Uterus (tissue), 4 donors: Measurements from ENCODE around the gene ITGA11. TPM values are rescaled to one million over a fixed set of nuclear protein-coding genes. Genes with fewer than 3 reads are reported as not detected.

Source experiments
- DNase-seq, 2 donors: peaks; one replicate each; pipeline ENCODE4 v3.0.0-alpha.2; 2019 to 2020
- H3K27ac ChIP-seq, 2 donors: fragments of 200-600 bp; sonication (generic); 1 replicate in 1 of 2; 2 replicates in 1 of 2; pipeline ENCODE4 v1.5.1; 2016 to 2018
- H3K27me3 ChIP-seq, 2 donors: fragments of 200-600 bp; sonication (generic); one replicate each; pipeline ENCODE4 v1.5.1; 2018 to 2019; ENCODE audit warnings: control low read depth in 1 of 2
- H3K36me3 ChIP-seq, 2 donors: fragments of 200-600 bp; sonication (generic); one replicate each; pipeline ENCODE4 v1.5.1; 2019; ENCODE audit warnings: control low read depth in 1 of 2
- H3K4me1 ChIP-seq, 2 donors: fragments of 200-600 bp; sonication (generic); one replicate each; pipeline ENCODE4 v1.5.1; 2018 to 2019; ENCODE audit warnings: control low read depth in 1 of 2
- H3K4me3 ChIP-seq, 2 donors: fragments of 200-600 bp; sonication (generic); 1 replicate in 1 of 2; 2 replicates in 1 of 2; pipeline ENCODE4 v1.5.1; 2018 to 2019; ENCODE audit warnings: mild to moderate bottlenecking in 1 of 2
- H3K9me3 ChIP-seq, 2 donors: fragments of 200-600 bp; sonication (generic); one replicate each; pipeline ENCODE4 v1.5.1; 2019; ENCODE audit warnings: control low read depth in 1 of 2
- CTCF ChIP-seq, 4 experiments: fragments of 200-600 bp in 2 of 4; fragments of 450-650 bp in 2 of 4; sonication (generic) in 2 of 4; IDR thresholded peaks; one replicate each; pipeline ENCODE4 v1.5.1; 2016 to 2019; ENCODE audit warnings: antibody characterized with exemption in 4 of 4, mild to moderate bottlenecking in 2 of 4, moderate library complexity in 1 of 4
- POLR2A ChIP-seq, 2 donors: fragments of 450-650 bp; IDR thresholded peaks; one replicate each; pipeline ENCODE4 v1.6.1; 2016; ENCODE audit warnings: antibody characterized with exemption in 2 of 2, mild to moderate bottlenecking in 1 of 2, moderate library complexity in 1 of 2
- intact Hi-C: fragments of 100-400 bp; cut with DNase I; formaldehyde crosslinking; loops from one replicate; pipeline ENCODE4 v1.15.1; 2023; ENCODE audit warnings: low total_unique reads
- total RNA-seq, 4 donors: library from RNA; depleted of rRNA in 3 of 4; stranded (reverse); fragments of >200 nt in 3 of 4; gene quantifications; one replicate each; pipeline versions ENCODE4 v1.1.0 to v1.2.4, GENCODE V29; 2014 to 2023
- donor health status: DM: yes; HTN: yes; CAD: no.

The ITGA11 gene
- total RNA-seq, 4 donors from 2014 or later: 37.3 to 106 (median 61.1) TPM

DNA sequence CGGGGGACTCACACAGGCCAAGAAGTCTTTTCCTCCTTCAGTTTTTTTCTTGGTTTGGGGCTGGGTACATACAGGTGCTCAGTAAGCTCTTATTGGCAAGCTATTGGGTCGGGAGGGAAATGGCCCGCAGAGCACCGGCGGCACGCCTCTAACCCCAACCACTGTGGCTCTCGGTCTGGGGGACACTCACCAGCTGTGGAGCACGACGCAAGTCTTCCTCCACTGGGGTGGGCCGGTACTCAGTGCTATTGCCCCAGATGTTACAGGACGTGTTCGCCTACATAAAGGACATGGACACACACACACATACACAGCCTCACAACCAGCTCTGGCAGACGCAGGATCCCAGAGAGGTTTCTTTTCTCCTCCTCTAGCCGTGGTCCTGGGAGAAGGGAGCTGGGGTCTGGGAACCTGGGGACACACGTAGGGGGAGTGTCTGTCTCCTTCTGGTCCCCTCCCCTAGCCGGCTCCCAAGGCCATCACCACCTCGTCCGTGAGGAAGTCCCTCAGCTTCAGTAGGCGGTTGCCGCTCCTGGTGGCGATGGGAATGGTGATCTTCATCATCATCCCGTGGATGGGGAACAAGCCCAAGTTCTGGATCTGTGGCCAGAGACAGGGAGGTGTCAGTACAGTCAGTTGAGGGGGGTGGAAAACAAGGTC lies 121.0 kb downstream of the ITGA11 start:
- intact Hi-C loops: loop anchor here (10.0 kb wide), 1 partner anchor 364 kb away; no protein-coding TSS in a partner anchor
- Histone ChIP-seq H3K9me3 (no peaks in the 10 kb centered on the region), H3K4me1 (peaks cover 3% of the 10 kb centered on the region in 2 donors), H3K36me3 (no peaks in the 10 kb centered on the region), H3K4me3 (no peak overlapping the region), H3K27me3 (no peaks in the 10 kb centered on the region), H3K27ac (peak overlapping the region; percentile 71 to 75)
- DNase-seq: peak; percentile 17 to 18
- TF ChIP-seq CTCF (IDR thresholded peaks at IDR 0.05) (no peak), POLR2A (IDR thresholded peaks at IDR 0.05) (no peak)

DNA sequence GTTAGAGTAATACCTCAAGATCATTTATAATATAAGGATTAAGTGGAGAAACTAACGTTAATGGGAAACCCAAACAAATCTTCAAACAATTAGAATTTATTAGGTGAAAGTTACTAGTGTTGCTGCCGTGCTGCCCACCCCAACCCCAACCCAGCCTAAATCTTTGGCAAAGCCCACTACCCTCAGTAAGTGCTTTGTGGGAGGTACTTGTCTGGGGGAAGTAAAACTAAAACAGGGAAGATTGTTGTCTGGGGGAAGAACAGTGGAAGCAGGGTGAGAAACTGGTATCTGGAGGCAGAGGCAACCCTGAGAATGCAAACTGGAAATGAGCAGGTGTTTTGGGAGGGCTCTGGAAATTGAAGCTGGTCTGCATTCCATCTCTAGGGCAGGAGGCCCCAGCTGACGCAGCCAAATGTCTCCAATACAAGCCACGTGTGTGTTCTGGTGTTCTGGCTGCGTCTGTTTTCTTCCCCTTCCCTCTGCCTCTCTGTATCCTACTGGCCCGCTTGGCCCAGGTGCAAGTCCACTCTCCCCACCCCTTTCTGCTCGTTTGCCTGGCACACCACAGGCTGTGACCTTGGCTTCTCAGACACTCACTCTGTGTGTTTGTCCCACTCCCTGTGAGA lies 121.7 kb downstream of the ITGA11 start:
- intact Hi-C loops: loop anchor here (10.0 kb wide), 1 partner anchor 365 kb away; no protein-coding TSS in a partner anchor
- no peaks in the 10 kb centered on the region for H3K36me3 ChIP-seq
- peak; percentile 17 for DNase-seq

GRCh38 chr15:68309024-68309423 lies 122.9 kb downstream of the ITGA11 start:
- no peaks in the 10 kb centered on the region for H3K36me3 ChIP-seq
- no peak for DNase-seq
- H3K9me3 ChIP-seq: no peaks in the 10 kb centered on the region
- TF ChIP-seq POLR2A (IDR thresholded peaks at IDR 0.05) (no peak), CTCF (IDR thresholded peaks at IDR 0.05) (no peak)
- peaks cover 3% of the 10 kb centered on the region in 2 donors for H3K4me1 ChIP-seq
- H3K27ac ChIP-seq: peak overlapping the region; percentile 18 to 71
- intact Hi-C loops: loop anchor here (10.0 kb wide), 1 partner anchor 54 kb away; no protein-coding TSS in a partner anchor
- H3K4me3 ChIP-seq: no peak overlapping the region
- H3K27me3 ChIP-seq: no peaks in the 10 kb centered on the region

More for the DNA sequence above, 121.7 kb downstream of the ITGA11 start:
- peak overlapping the region; percentile 71 to 75 for H3K27ac ChIP-seq
- H3K9me3 ChIP-seq: no peaks in the 10 kb centered on the region
- H3K4me1 ChIP-seq: peaks cover 3% of the 10 kb centered on the region in 2 donors
- TF ChIP-seq POLR2A (IDR thresholded peaks at IDR 0.05) (no peak), CTCF (IDR thresholded peaks at IDR 0.05) (no peak)
- H3K4me3 ChIP-seq: no peak overlapping the region
- no peaks in the 10 kb centered on the region for H3K27me3 ChIP-seq

- peaks cover 0 to 3% of the 10 kb centered on the region in 2 donors for H3K4me1 ChIP-seq
- DNase-seq: peak; percentile 13 to 16
- TF ChIP-seq POLR2A (IDR thresholded peaks at IDR 0.05): no peak
- TF ChIP-seq CTCF (IDR thresholded peaks at IDR 0.05): no peak
- no peaks in the 10 kb centered on the region for H3K27me3 ChIP-seq
- H3K9me3 ChIP-seq: no peaks in the 10 kb centered on the region
- no peak overlapping the region for H3K4me3 ChIP-seq
- H3K36me3 ChIP-seq: no peaks in the 10 kb centered on the region
- intact Hi-C loops: loop anchor here (10.0 kb wide), 1 partner anchor 53 kb away; no protein-coding TSS in a partner anchor
- H3K27ac ChIP-seq: peak overlapping the region; percentile 70 to 84
These were observed 124.6 kb downstream of the ITGA11 start for GRCh38 chr15:68307131-68307928.
